22Rv1 (cell line): ENCODE results near the gene IQGAP1.

Experiments used
- ZFX ChIP-seq: fragments of 450-650 bp; IDR thresholded peaks from 2 replicates; pipeline ENCODE4 v1.6.1; 2017; ENCODE audit warnings: antibody characterized with exemption, borderline replicate concordance
- TF ChIP-seq, protein P1 (sequence below): fragments of 450-650 bp; IDR thresholded peaks from 2 replicates; pipeline ENCODE4 v1.5.1; 2017; ENCODE audit warnings: mild to moderate bottlenecking

DNA sequence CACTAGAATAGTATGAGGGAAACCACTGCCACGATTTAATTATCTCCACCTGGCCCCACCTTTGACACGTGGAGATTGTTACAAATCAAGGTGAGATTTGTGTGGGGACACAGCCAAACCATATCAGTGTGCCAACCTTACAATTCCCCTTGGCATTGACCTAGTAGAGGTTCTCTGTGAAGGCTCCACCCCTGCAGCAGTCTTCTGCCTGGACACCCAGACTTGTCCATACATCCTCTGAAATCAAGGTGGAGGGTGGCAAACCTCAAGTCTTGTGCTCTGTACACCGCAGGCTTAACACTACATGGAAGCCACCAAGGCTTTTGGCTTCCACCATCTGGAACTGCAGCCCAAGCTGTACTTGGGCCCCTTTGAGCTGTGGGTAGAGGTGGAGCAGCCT, 8.8 kb upstream of the IQGAP1 start:
- TF ChIP-seq, protein P1, sequence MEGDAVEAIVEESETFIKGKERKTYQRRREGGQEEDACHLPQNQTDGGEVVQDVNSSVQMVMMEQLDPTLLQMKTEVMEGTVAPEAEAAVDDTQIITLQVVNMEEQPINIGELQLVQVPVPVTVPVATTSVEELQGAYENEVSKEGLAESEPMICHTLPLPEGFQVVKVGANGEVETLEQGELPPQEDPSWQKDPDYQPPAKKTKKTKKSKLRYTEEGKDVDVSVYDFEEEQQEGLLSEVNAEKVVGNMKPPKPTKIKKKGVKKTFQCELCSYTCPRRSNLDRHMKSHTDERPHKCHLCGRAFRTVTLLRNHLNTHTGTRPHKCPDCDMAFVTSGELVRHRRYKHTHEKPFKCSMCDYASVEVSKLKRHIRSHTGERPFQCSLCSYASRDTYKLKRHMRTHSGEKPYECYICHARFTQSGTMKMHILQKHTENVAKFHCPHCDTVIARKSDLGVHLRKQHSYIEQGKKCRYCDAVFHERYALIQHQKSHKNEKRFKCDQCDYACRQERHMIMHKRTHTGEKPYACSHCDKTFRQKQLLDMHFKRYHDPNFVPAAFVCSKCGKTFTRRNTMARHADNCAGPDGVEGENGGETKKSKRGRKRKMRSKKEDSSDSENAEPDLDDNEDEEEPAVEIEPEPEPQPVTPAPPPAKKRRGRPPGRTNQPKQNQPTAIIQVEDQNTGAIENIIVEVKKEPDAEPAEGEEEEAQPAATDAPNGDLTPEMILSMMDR = no peak
- no peak for TF ChIP-seq ZFX
